Esophagus mucosa (tissue), 1 donor: ENCODE measurements around the gene CDHR2. TPM values are rescaled to one million over a fixed set of nuclear protein-coding genes. Genes with fewer than 3 reads are reported as not detected.

Source experiments
- ATAC-seq: fragments of 200-7000 bp; cut with Tn5 transposase; one replicate; pipeline ENCODE4 v1.9.1; 2020
- total RNA-seq: library from RNA; stranded (reverse); gene quantifications from one replicate; pipeline ENCODE4 v1.2.4, GENCODE V29; 2023
- donor health status: DM: yes; HTN: yes; CAD: no.

CDHR2 gene
- not detected for total RNA-seq

- ATAC-seq = no peak
Measured at GRCh38 chr5:176548967-176549444, at the start of gene CDHR2. CDHR2 (plus strand) TSS chr5:176549342; CDS start chr5:176565353, 16,011 bp downstream.

GRCh38 chr5:176500511-176500910 lies 48.6 kb upstream of the CDHR2 start:
- ATAC-seq = no peak

GRCh38 chr5:176501333-176501732 lies 47.8 kb upstream of the CDHR2 start:
- peak; percentile 56 for ATAC-seq

- ATAC-seq = no peak
Measured at GRCh38 chr5:176503496-176503895, 45.6 kb upstream of the CDHR2 start.

GRCh38 chr5:176507911-176508310 lies 41.2 kb upstream of the CDHR2 start:
- ATAC-seq = no peak

GRCh38 chr5:176508603-176509002 lies 40.5 kb upstream of the CDHR2 start:
- no peak for ATAC-seq

- no peak for ATAC-seq
Measured at GRCh38 chr5:176513788-176514187, 35.4 kb upstream of the CDHR2 start.

- ATAC-seq = no peak
Measured at GRCh38 chr5:176514244-176514950, 34.7 kb upstream of the CDHR2 start.

GRCh38 chr5:176515396-176515795 lies 33.7 kb upstream of the CDHR2 start:
- ATAC-seq = no peak

GRCh38 chr5:176517053-176517661 lies 32.0 kb upstream of the CDHR2 start:
- ATAC-seq = no peak

GRCh38 chr5:176519810-176520720 lies 29.1 kb upstream of the CDHR2 start:
- no peak for ATAC-seq

GRCh38 chr5:176521286-176521685 lies 27.9 kb upstream of the CDHR2 start:
- ATAC-seq = no peak

- ATAC-seq = peak; percentile 30
Measured at GRCh38 chr5:176521699-176522263, 27.4 kb upstream of the CDHR2 start.

- ATAC-seq = no peak
Measured at GRCh38 chr5:176524138-176524537, 25.0 kb upstream of the CDHR2 start.

- ATAC-seq = no peak
Measured at GRCh38 chr5:176524987-176525386, 24.2 kb upstream of the CDHR2 start.

GRCh38 chr5:176525677-176526076 lies 23.5 kb upstream of the CDHR2 start:
- ATAC-seq = no peak

- no peak for ATAC-seq
Measured at GRCh38 chr5:176526462-176526861, 22.7 kb upstream of the CDHR2 start.

GRCh38 chr5:176527246-176528222 lies 21.6 kb upstream of the CDHR2 start:
- no peak for ATAC-seq

GRCh38 chr5:176528301-176528700 lies 20.8 kb upstream of the CDHR2 start:
- ATAC-seq = peak; percentile 5

- peak; percentile 35 for ATAC-seq
Measured at GRCh38 chr5:176528761-176529115, 20.4 kb upstream of the CDHR2 start.

- no peak for ATAC-seq
Measured at GRCh38 chr5:176529116-176529740, 19.9 kb upstream of the CDHR2 start.
